ENCODE results near the gene COX7A2L. TPM values are rescaled to one million over a fixed set of nuclear protein-coding genes. Genes with fewer than 3 reads are reported as not detected.

Gene COX7A2L
- 114 and 117 TPM in 2 replicates for total RNA-seq

GRCh38 chr2:42360890-42361727 is at the start of gene COX7A2L:
COX7A2L (minus strand) TSS chr2:42361217; CDS start chr2:42361161, 56 bp downstream.

Other genes with a start within 250 kb of the COX7A2L start
- gene EML4, start 191.9 kb downstream of the COX7A2L start, total RNA-seq, result 21.5 and 22.9 TPM in 2 replicates
- gene KCNG3, start 132.8 kb upstream of the COX7A2L start, total RNA-seq, result not detected in 2 replicates
- 14.6 and 23.6 TPM in 2 replicates for gene MTA3, start 207.4 kb upstream of the COX7A2L start, total RNA-seq

All from airway epithelial cell (primary cell).